Measurements from ENCODE around the gene TRIP4.
A peak's percentile ranks its signal among the peaks of the same experiment; 100 is the strongest.

The TRIP4 gene

DNA sequence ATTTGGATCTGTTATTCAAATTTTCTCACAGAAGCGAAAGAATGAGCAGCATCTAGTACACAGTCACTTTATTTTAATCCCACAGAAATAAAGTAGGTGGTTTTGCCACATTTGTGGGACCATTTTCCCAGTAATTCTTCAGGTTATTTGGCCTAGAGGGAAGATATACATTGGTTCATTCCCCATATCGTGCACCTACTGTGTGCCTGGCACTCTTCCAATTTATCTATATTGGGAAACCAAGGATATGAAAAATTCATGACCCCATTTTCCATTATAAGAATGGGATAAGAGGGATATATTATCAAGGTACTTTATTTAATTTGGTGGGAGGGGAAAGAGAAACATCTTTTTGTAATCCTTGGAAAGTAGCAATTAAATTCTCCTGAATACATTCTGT lies 35.1 kb downstream of the TRIP4 start:
- H3K9ac ChIP-seq (ENCODE audit: low read depth in 1 of 2, low read length in 2 of 2) = no peak overlapping the region
- H3K4me3 ChIP-seq (ENCODE audit: low read depth in 1 of 2, low read length in 2 of 2) = no peak overlapping the region
- no peaks in the 10 kb centered on the region for H3K9me3 ChIP-seq (ENCODE audit: control insufficient read depth in 1 of 2, low read length in 2 of 2)
- H3K27me3 ChIP-seq (ENCODE audit: control insufficient read depth in 1 of 2, insufficient read depth in 2 of 2, low read length in 2 of 2) = no peaks in the 10 kb centered on the region
- peaks cover 32 to 69% of the 10 kb centered on the region in 2 donors for H3K36me3 ChIP-seq (ENCODE audit: control insufficient read depth in 1 of 2, insufficient read depth in 2 of 2, low read length in 2 of 2)
- H3K4me1 ChIP-seq (ENCODE audit: control insufficient read depth in 1 of 2, insufficient read depth in 2 of 2, low read length in 2 of 2) = no peaks in the 10 kb centered on the region
- no peak overlapping the region for H3K27ac ChIP-seq (ENCODE audit: low read depth, low read length)

DNA sequence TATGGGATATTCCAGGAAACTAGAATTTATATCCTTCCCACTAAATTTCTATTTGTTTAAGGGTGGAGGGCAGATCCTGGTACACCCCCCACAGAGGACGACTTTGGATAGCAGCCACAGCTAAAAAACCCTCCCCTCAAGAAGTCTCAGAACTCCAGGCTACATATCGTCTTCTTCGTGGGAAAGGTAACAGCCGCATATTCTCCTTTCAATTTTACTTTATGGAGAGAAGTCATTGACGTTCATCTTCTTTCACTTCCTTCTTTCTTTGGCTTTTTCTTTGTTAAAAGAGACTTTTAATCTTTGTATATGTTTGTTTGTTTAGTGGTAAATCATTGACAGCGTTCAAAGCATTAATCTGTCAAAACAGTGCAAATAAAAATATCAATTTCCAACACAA lies 36.3 kb downstream of the TRIP4 start:
- no peak overlapping the region for H3K4me3 ChIP-seq (ENCODE audit: low read depth in 1 of 2, low read length in 2 of 2)
- no peaks in the 10 kb centered on the region for H3K27me3 ChIP-seq (ENCODE audit: control insufficient read depth in 1 of 2, insufficient read depth in 2 of 2, low read length in 2 of 2)
- H3K27ac ChIP-seq (ENCODE audit: low read depth, low read length) = no peak overlapping the region
- no peak overlapping the region for H3K9ac ChIP-seq (ENCODE audit: low read depth in 1 of 2, low read length in 2 of 2)
- no peaks in the 10 kb centered on the region for H3K9me3 ChIP-seq (ENCODE audit: control insufficient read depth in 1 of 2, low read length in 2 of 2)
- no peaks in the 10 kb centered on the region for H3K4me1 ChIP-seq (ENCODE audit: control insufficient read depth in 1 of 2, insufficient read depth in 2 of 2, low read length in 2 of 2)
- H3K36me3 ChIP-seq (ENCODE audit: control insufficient read depth in 1 of 2, insufficient read depth in 2 of 2, low read length in 2 of 2) = peaks cover 27 to 63% of the 10 kb centered on the region in 2 donors

DNA sequence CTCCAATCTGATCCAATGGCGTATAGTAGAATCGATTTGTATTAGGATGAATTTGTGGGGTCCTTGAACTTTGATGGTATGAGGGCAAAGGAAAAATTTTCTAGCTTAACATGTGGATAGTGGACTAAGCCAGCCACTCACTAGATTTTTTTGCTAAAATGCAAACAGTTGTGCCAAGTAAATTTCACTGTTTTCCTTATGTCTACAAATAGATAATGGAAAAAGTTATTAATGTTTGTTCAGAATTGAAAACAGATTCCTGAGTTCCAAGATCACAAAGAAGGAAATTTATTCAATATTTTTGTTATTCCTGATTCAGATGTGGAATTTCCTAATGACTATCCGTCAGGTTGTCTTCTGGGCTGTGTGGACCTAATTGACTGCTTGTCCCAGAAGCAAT lies 37.6 kb downstream of the TRIP4 start:
- H3K9me3 ChIP-seq (ENCODE audit: control insufficient read depth in 1 of 2, low read length in 2 of 2) = no peaks in the 10 kb centered on the region
- peaks cover 26 to 63% of the 10 kb centered on the region in 2 donors for H3K36me3 ChIP-seq (ENCODE audit: control insufficient read depth in 1 of 2, insufficient read depth in 2 of 2, low read length in 2 of 2)

DNA sequence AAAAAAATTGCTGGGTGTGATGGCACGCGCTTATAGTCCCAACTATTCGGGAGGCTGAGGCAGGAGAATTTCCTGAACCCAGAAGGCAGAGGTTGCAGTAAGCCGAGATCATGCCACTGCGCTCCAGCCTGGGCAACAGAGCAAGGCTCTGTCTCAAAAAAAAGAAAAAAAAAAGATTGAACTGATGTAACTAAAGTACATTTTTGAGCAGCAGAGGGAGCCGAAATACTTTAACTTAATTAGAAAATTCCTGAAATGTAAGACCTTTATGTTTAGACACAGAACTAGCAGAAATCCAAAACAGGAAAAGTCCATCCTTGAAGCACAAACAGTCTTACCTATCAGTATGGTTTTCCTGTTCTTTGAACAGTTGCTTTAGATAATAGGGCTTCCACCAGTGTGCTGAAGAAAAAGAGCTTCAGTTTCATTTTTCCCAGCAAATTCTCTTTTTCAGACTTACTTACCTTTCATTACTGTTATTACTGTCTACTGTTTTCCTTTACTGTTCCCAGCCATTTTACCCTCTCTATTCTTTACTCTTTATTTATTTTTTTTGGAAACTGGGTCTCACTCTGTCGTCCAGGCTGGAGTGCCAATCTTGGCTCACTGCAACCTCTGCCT lies 39.3 kb downstream of the TRIP4 start:
- peaks cover 26 to 54% of the 10 kb centered on the region in 2 donors for H3K36me3 ChIP-seq (ENCODE audit: control insufficient read depth in 1 of 2, insufficient read depth in 2 of 2, low read length in 2 of 2)
- H3K9ac ChIP-seq (ENCODE audit: low read depth in 1 of 2, low read length in 2 of 2) = no peak overlapping the region
- H3K4me3 ChIP-seq (ENCODE audit: low read depth in 1 of 2, low read length in 2 of 2) = no peak overlapping the region
- no peak overlapping the region for H3K27ac ChIP-seq (ENCODE audit: low read depth, low read length)
- H3K9me3 ChIP-seq (ENCODE audit: control insufficient read depth in 1 of 2, low read length in 2 of 2) = no peaks in the 10 kb centered on the region
- no peaks in the 10 kb centered on the region for H3K27me3 ChIP-seq (ENCODE audit: control insufficient read depth in 1 of 2, insufficient read depth in 2 of 2, low read length in 2 of 2)
- peaks cover 0 to 5% of the 10 kb centered on the region in 2 donors for H3K4me1 ChIP-seq (ENCODE audit: control insufficient read depth in 1 of 2, insufficient read depth in 2 of 2, low read length in 2 of 2)

More for the DNA sequence above, 37.6 kb downstream of the TRIP4 start:
- Histone ChIP-seq H3K4me3 (ENCODE audit: low read depth in 1 of 2, low read length in 2 of 2) (no peak overlapping the region), H3K27me3 (ENCODE audit: control insufficient read depth in 1 of 2, insufficient read depth in 2 of 2, low read length in 2 of 2) (no peaks in the 10 kb centered on the region), H3K9ac (ENCODE audit: low read depth in 1 of 2, low read length in 2 of 2) (no peak overlapping the region), H3K4me1 (ENCODE audit: control insufficient read depth in 1 of 2, insufficient read depth in 2 of 2, low read length in 2 of 2) (no peaks in the 10 kb centered on the region), H3K27ac (ENCODE audit: low read depth, low read length) (no peak overlapping the region)

DNA sequence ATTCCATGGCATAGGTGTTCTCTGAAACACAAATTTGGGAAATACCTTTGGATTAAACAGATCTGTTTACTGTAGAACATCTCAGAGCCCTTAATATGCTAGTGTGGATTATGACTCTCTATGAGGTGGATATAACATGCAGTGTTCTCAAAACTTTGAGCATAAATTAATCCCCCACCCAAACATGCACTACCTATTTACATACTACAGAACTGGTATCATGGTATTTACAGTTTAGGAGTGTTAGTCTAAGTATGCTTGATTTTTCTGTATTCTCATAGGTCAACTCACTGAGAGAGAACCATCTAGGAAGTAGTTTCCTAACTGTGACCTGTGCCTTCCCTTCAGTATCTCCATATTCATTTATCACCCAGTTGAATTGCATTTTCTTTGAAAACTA lies 41.8 kb downstream of the TRIP4 start:
- Histone ChIP-seq H3K36me3 (ENCODE audit: control insufficient read depth in 1 of 2, insufficient read depth in 2 of 2, low read length in 2 of 2) (peaks cover 15 to 44% of the 10 kb centered on the region in 2 donors), H3K27ac (ENCODE audit: low read depth, low read length) (no peak overlapping the region), H3K9ac (ENCODE audit: low read depth in 1 of 2, low read length in 2 of 2) (no peak overlapping the region), H3K27me3 (ENCODE audit: control insufficient read depth in 1 of 2, insufficient read depth in 2 of 2, low read length in 2 of 2) (no peaks in the 10 kb centered on the region), H3K9me3 (ENCODE audit: control insufficient read depth in 1 of 2, low read length in 2 of 2) (no peaks in the 10 kb centered on the region), H3K4me3 (ENCODE audit: low read depth in 1 of 2, low read length in 2 of 2) (no peak overlapping the region), H3K4me1 (ENCODE audit: control insufficient read depth in 1 of 2, insufficient read depth in 2 of 2, low read length in 2 of 2) (peaks cover 0 to 5% of the 10 kb centered on the region in 2 donors)

DNA sequence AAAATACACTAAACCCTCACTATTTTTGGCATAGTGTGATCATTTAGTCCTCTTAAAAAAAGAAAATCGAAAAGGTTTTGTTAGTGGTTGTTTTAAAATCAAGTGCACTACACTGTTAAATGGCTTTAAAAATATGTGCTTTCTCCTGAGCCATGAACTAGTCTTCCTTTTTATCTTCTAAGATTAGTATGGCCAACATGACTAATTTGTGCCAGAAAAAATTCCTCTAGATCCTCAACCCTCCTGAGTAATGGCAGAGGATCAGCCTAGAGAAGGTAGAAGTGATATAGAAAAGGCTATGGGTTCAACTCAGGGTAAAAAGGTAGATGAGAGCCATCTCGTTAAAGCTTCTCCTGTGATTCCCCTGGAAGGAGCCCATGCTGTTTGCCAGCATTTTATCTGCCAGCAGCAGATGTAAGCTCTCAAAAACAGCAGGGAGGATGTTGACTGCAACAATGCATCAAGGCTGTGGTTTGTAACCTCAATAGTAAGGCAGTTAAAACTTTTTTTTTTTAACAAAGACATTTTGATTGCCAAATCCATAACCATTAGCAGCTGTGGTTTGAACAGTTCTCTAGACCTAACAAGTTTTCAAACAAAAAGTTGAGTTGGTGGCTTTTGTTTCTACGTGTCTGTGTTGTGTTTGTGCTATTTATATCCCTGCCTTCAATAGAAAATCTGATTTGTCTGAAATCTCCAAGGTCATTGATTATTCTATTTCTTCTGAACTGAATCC lies 42.5 kb downstream of the TRIP4 start:
- H3K9ac ChIP-seq (ENCODE audit: low read depth in 1 of 2, low read length in 2 of 2) = no peak overlapping the region
- no peak overlapping the region for H3K4me3 ChIP-seq (ENCODE audit: low read depth in 1 of 2, low read length in 2 of 2)
- H3K36me3 ChIP-seq (ENCODE audit: control insufficient read depth in 1 of 2, insufficient read depth in 2 of 2, low read length in 2 of 2) = peaks cover 12 to 38% of the 10 kb centered on the region in 2 donors
- peaks cover 0 to 5% of the 10 kb centered on the region in 2 donors for H3K4me1 ChIP-seq (ENCODE audit: control insufficient read depth in 1 of 2, insufficient read depth in 2 of 2, low read length in 2 of 2)
- H3K27me3 ChIP-seq (ENCODE audit: control insufficient read depth in 1 of 2, insufficient read depth in 2 of 2, low read length in 2 of 2) = no peaks in the 10 kb centered on the region
- no peak overlapping the region for H3K27ac ChIP-seq (ENCODE audit: low read depth, low read length)
- H3K9me3 ChIP-seq (ENCODE audit: control insufficient read depth in 1 of 2, low read length in 2 of 2) = no peaks in the 10 kb centered on the region

DNA sequence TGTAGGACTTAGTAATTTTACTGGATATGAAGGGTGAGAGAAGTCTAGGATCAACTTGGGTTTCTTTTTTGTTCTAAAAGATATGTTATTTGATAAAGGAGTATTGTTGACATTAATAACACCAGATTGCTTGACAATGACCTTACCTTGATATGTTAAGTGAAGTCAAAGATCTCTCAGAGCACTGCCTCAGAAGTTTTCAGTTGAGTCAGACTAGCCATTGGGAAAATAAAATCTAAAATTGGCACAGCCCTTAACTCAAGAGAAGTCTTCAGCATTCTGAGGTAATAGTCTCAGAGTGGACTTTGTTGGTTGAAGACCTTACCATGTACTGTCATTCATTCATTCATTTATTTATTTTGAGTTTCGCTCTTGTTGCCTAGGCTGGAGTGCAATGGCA lies 50.3 kb downstream of the TRIP4 start:
- Histone ChIP-seq H3K4me1 (ENCODE audit: control insufficient read depth in 1 of 2, insufficient read depth in 2 of 2, low read length in 2 of 2) (peaks cover 1 to 5% of the 10 kb centered on the region in 2 donors), H3K9ac (ENCODE audit: low read depth in 1 of 2, low read length in 2 of 2) (no peak overlapping the region), H3K27me3 (ENCODE audit: control insufficient read depth in 1 of 2, insufficient read depth in 2 of 2, low read length in 2 of 2) (no peaks in the 10 kb centered on the region), H3K27ac (ENCODE audit: low read depth, low read length) (no peak overlapping the region), H3K9me3 (ENCODE audit: control insufficient read depth in 1 of 2, low read length in 2 of 2) (no peaks in the 10 kb centered on the region), H3K36me3 (ENCODE audit: control insufficient read depth in 1 of 2, insufficient read depth in 2 of 2, low read length in 2 of 2) (peaks cover 0 to 8% of the 10 kb centered on the region in 2 donors), H3K4me3 (ENCODE audit: low read depth in 1 of 2, low read length in 2 of 2) (no peak overlapping the region)

DNA sequence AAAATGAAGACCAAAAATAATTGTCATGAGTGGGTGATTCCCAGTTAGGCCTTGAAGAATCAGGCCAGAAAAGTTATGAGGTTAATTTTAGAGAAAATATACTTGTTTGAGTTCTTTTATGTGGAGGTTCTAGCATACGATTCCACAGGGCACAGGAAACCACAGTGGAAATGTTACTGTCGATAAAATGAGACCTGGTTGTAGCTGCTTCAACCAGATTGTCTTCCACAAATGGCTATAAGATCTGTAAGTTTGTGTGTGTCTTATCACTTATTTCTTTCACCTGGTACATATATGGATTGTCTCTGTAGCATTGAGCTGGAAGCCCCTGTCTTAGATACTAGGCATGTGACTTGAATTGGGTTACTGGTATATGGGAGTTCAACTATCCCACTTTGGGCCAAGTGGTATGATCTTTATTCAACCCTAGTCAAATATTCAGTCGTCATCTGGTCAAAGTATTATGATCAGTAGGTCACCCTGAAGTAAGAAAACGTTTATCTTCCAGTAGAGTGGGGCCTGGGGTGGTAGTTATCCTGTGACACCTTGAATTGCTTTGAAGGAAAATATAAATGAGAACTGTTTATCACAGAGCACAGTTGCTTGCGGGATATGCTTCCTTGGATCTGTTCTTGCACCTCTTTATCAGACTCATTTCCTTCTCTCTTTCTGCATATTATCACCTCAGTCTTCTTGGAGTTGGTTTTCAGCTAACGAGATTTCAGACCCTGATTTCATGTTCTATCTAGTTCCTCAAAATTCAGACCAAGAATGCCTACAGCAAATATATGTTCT lies 51.2 kb downstream of the TRIP4 start:
- H3K27me3 ChIP-seq (ENCODE audit: control insufficient read depth in 1 of 2, insufficient read depth in 2 of 2, low read length in 2 of 2) = no peaks in the 10 kb centered on the region
- H3K4me1 ChIP-seq (ENCODE audit: control insufficient read depth in 1 of 2, insufficient read depth in 2 of 2, low read length in 2 of 2) = peaks cover 10 to 12% of the 10 kb centered on the region in 2 donors
- H3K9ac ChIP-seq (ENCODE audit: low read depth in 1 of 2, low read length in 2 of 2) = no peak overlapping the region
- peaks cover 0 to 4% of the 10 kb centered on the region in 2 donors for H3K36me3 ChIP-seq (ENCODE audit: control insufficient read depth in 1 of 2, insufficient read depth in 2 of 2, low read length in 2 of 2)
- H3K27ac ChIP-seq (ENCODE audit: low read depth, low read length) = no peak overlapping the region
- no peaks in the 10 kb centered on the region for H3K9me3 ChIP-seq (ENCODE audit: control insufficient read depth in 1 of 2, low read length in 2 of 2)
- H3K4me3 ChIP-seq (ENCODE audit: low read depth in 1 of 2, low read length in 2 of 2) = no peak overlapping the region

DNA sequence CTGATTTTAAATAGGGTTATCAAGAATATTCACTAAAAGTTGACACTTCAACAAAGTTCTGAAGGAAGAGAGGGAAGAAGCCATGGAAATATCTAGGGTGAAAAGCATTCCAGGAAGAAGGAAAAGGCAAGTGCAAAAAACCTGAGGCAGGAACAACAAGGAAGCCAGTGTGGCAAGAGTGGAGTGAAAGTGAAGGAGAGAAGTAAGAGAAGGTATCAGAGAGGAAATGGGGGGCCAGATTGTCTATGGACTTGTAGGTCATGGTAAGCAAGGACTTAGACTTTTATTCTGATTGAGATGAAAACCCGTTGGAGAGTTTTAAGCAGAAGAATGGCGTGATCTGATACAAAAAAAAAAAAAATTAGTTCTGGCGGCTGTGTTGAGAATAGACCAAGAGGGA lies 54.2 kb downstream of the TRIP4 start:
- H3K9ac ChIP-seq (ENCODE audit: low read depth in 1 of 2, low read length in 2 of 2) = no peak overlapping the region
- H3K9me3 ChIP-seq (ENCODE audit: control insufficient read depth in 1 of 2, low read length in 2 of 2) = no peaks in the 10 kb centered on the region
- peaks cover 0 to 10% of the 10 kb centered on the region in 2 donors for H3K36me3 ChIP-seq (ENCODE audit: control insufficient read depth in 1 of 2, insufficient read depth in 2 of 2, low read length in 2 of 2)
- peaks cover 12 to 16% of the 10 kb centered on the region in 2 donors for H3K4me1 ChIP-seq (ENCODE audit: control insufficient read depth in 1 of 2, insufficient read depth in 2 of 2, low read length in 2 of 2)
- H3K4me3 ChIP-seq (ENCODE audit: low read depth in 1 of 2, low read length in 2 of 2) = no peak overlapping the region
- no peak overlapping the region for H3K27ac ChIP-seq (ENCODE audit: low read depth, low read length)
- H3K27me3 ChIP-seq (ENCODE audit: control insufficient read depth in 1 of 2, insufficient read depth in 2 of 2, low read length in 2 of 2) = no peaks in the 10 kb centered on the region

DNA sequence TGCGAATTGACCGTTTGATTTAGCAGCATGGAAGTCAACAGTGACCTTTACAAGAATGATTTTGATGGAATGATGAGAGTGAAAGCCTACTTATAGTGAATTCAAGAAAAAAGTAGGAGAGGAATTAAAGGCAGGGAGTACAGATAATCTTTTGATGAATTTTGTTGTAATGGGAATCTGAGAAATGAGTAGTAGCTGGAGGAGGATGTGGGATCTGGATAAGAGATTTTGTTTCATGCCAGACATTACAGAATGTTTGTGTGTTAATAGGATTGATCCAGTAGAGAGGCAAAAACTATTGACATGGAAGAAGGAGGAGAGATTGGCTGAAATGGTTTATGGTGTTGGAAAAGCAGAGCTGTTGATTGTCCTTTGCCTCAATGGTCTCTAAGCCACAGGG lies 55.4 kb downstream of the TRIP4 start:
- Histone ChIP-seq H3K9me3 (ENCODE audit: control insufficient read depth in 1 of 2, low read length in 2 of 2) (no peaks in the 10 kb centered on the region), H3K36me3 (ENCODE audit: control insufficient read depth in 1 of 2, insufficient read depth in 2 of 2, low read length in 2 of 2) (peaks cover 9 to 18% of the 10 kb centered on the region in 2 donors), H3K4me3 (ENCODE audit: low read depth in 1 of 2, low read length in 2 of 2) (peak overlapping the region in 1 of 2 donors; percentile 20), H3K27me3 (ENCODE audit: control insufficient read depth in 1 of 2, insufficient read depth in 2 of 2, low read length in 2 of 2) (no peaks in the 10 kb centered on the region), H3K9ac (ENCODE audit: low read depth in 1 of 2, low read length in 2 of 2) (no peak overlapping the region), H3K4me1 (ENCODE audit: control insufficient read depth in 1 of 2, insufficient read depth in 2 of 2, low read length in 2 of 2) (peaks cover 12 to 16% of the 10 kb centered on the region in 2 donors), H3K27ac (ENCODE audit: low read depth, low read length) (no peak overlapping the region)
